Measurements from ENCODE around the gene OIP5.
"Not testable (repeated sequence)": the region's sequence is repeated elsewhere in the genome, so short reads cannot be mapped to it uniquely, and the experiment has no call there.

OIP5 gene

GRCh38 chr15:41332194-41333025, at the start of gene OIP5, which contains the start of gene NUSAP1:
Gene OIP5, minus strand, starts transcription at chr15:41332591. Its CDS starts 30 bp downstream, at chr15:41332561.
Gene NUSAP1, plus strand, starts transcription at chr15:41332881. Its CDS starts 77 bp downstream, at chr15:41332958.
- peak; percentile 100 for DNase-seq

- no peak for DNase-seq
These were observed 45.6 kb upstream of the OIP5 start for GRCh38 chr15:41377978-41378377.

GRCh38 chr15:41367418-41367817, 35.0 kb upstream of the OIP5 start:
- no peak for DNase-seq

DNA sequence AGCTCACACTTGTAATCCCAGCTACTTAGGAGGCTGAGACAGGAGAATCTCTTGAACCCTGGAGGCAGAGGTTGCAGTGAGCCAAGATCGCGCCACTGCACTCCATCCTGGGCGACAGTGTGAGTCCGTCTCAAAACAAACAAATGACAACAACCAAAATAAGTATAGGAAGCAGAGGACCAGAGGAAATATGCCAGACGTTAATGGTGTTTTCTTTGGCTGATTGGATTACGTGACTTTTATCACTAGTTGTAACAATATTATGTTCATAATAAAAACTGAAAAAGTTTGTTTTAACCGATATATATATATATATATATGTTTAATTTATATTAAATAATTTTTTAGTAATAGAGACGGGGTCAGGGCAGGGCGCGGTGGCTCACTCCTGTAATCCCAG, 22.0 kb upstream of the OIP5 start:
- no peak for DNase-seq

- DNase-seq = no peak
These were observed 17.8 kb upstream of the OIP5 start for GRCh38 chr15:41350057-41350717.

DNA sequence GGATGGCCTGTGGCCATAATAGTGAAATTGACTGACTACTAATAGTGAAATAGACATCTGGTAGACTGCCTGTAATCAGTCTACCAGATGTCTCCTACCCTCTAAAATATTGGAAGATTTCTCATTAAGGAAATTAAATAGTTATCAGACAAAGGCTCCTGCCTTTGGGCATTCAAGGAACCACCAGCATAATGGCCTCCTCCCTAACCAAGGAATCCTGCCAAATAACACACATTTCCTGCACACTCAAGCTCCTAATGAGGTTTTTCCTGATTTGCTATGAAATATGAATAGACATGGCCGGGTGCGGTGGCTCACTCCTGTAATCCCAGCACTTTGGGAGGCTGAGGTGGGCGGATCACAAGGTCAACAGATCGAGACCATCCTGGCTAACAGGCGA, 14.8 kb upstream of the OIP5 start:
- DNase-seq = no peak

GRCh38 chr15:41341519-41341918, 9.1 kb upstream of the OIP5 start:
- DNase-seq = no peak

DNA sequence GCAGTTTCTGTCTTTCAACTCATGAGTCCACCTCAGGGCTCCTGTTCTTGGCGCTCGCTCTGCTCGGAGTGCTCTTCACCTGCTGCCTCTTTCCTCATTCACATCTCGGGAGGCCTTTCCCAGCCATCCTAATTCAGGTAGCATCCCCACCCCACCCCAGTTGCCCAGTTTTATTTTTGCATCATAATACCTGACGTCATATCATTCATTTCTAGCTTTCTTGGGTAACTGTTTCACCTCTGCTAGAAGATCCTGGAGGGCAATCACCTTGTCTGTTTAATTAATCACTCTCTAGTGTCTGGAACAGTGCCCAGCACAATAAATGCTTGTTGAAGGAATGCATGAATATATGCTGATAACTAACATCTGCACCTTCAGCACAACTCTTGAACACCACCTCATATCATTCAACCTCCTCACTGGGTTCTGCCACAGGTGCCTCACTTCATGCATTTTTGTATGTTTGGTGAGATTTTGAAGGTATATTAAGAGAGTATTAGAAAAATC, 7.9 kb upstream of the OIP5 start:
- DNase-seq = no peak

DNA sequence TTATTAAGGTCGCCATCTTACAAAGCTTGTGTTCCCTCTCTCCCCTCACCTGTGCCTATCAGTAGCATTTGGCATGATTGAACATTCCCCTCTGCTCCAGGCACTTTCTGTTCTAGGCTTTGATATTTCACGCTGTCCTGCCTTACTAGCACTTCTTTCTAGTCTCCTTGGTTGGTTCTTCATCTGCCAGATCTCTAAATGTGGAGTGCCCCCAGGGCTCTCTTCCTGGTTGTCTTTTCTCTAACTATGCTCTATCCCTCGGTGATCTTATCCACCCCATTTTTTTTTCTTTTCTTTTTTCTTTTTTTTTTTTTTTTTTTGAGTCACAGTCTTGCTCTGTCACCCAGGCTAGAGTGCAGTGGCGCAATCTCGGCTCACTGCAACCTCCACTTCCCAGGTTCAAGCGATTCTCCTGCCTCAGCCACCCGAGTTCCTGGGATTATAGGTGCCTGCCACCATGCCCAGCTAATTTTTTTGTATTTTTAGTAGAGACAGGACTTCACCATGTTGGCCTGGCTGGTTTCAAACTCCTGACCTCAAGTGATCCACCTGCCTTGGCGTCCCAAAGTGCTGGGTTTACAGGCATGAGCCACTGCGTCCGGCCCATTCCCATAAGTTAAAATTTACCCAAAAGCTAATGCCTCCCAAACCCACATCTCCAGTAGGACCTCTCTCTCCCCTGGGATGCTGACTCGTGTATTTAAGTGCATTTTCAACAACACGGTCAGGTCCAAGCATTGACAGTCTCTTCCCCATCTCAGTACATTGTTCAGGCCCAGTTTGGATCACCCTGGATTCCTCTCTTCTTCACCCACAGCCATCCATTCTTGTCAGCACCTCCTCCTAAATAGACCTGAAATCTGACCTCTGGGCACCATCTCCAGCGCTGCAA, 5.5 kb upstream of the OIP5 start:
- DNase-seq = no peak

GRCh38 chr15:41337047-41337446, 4.7 kb upstream of the OIP5 start:
- DNase-seq = no peak

- no peak for DNase-seq
These were observed 4.2 kb upstream of the OIP5 start for GRCh38 chr15:41336549-41336948.

DNA sequence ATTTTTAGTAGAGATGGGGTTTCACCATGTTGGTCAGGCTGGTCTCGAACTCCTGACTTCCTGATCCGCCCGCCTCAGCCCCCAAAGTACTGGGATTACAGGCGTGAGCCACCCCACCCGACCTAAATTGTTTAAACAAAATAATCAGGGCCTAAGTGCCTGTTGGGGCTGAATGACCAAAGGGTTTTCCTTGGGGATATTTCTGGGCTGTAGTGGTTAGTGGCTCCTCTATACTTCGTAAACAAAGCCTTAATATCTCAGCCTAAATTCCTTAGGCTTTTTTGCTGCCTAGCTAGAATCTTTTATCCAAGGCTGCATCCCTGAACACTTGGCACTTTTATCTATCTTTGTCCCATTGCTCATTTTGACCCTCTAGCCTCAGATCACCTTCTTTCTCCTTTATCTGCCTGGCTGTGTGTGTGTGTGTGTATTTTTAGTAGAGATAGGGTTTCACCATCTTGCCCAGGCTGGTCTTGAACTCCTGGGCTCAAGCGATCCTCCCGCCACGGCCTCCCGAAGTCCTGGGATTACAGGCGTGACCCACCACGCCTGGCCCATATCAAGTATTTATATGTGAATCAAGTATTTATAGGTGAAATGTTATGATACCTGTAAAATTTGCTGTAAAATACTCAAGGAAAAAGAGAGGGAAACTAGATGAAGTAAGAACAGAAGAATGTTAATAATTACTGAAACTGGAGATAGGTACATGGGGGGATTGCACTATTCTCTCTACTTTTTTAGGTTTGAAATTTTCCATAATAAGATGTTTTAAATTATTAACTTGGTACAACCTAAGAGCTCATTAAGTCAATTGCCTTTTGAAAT, 2.1 kb upstream of the OIP5 start:
- DNase-seq = no peak

DNA sequence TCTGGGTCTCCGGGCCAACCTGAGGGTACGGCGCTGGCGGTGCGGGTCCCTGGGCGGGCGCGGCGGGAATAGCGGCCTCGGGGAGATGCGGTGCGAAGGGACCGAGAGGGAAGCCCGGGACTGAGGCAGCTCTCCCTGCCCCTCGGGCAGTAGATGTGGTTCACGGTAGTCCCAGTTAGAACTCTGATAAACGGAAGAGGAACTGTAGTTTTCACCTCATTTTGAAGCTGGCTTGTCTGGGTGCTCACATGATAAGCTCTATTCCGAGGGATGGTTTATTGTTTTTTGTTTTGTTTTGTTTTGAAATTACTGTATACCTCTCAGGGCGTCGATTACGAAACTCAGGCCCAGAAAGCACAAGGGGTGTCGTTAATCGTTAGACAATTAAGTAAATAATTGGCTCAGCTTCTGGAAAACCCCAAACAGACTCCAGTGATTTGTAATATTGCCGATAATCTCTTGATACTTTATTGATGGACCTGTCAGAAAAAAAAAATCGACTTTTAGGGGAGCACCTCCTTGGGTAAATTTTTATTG, 703 bp upstream of the OIP5 start:
- DNase-seq = no peak

DNA sequence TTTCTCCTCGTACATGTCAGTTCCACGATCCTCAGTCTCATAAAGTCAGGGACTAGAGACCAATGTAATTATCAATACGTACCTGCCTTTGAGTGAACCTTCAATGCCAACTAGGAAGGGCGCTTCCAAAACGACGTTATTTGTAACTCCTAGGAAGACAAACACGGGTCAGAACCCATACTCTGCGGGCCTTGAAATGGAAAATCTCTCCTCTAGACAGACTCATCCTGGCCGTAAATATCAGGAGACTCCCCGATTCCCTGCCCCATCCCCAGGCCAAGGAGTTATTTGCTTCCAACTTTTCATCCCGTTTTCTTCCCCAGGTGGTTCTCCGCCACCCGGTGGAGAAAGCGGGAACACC, 578 bp downstream of the OIP5 start:
- DNase-seq = no peak

DNA sequence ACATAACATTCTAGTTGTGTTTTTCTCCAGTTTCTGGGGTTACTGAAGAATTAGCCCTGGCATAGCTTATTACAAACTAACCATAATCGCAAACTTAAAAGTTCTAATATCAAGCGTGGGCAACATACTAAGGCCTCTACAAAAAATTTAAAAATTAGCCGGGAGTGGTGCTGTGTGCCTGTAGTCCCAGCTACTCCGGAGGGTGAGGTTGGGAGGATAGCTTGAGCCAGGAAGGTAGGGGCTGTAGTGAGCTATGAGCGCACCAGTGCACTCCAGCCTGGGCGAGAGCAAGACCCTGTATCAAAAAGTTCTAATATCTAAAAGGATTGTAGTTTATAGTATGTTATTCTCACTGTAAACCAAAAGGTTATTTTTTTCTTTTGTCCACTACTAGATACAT, 1.1 kb downstream of the OIP5 start:
- no peak for DNase-seq

DNA sequence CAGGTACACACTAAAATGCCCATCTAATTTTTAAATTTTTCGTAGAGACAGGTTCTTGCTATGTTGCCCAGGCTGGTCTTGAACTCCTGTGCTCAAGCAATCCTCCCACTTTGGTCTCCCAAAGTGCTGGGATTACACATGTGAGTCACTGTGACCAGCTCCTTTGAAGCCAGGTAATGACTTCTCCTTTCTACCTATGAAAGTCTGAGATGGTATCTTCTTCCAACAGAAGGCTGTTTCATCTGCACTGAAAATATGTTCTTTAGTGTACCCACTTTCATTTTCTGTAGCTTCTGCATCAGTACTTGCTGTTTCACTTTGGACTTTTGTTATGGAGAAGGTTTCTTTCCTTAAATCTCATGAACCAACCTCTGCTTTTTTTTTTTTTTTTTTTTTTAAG, 8.8 kb downstream of the OIP5 start:
- no peak for DNase-seq

DNA sequence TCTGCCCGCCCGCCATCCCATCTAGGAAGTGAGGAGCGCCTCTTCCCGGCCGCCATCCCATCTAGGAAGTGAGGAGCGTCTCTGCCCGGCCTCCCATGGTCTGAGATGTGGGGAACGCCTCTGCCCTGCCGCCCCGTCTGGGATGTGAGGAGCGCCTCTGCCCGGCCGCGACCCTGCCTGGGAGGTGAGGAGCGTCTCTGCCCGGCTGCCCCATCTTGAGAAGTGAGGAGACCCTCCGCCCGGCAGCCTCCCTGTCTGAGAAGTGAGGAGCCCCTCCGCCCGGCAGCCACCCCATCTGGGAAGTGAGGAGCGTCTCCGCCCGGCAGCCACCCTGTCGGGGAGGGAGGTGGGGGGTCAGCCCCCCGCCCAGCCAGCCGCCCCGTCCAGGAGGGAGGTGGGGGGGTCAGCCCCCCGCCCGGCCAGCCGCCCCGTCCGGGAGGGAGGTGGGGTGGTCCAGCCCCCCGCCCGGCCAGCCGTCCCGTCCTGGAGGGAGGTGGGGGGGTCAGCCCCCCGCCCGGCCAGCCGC, 11.5 kb downstream of the OIP5 start:
- DNase-seq = not testable (repeated sequence)

DNA sequence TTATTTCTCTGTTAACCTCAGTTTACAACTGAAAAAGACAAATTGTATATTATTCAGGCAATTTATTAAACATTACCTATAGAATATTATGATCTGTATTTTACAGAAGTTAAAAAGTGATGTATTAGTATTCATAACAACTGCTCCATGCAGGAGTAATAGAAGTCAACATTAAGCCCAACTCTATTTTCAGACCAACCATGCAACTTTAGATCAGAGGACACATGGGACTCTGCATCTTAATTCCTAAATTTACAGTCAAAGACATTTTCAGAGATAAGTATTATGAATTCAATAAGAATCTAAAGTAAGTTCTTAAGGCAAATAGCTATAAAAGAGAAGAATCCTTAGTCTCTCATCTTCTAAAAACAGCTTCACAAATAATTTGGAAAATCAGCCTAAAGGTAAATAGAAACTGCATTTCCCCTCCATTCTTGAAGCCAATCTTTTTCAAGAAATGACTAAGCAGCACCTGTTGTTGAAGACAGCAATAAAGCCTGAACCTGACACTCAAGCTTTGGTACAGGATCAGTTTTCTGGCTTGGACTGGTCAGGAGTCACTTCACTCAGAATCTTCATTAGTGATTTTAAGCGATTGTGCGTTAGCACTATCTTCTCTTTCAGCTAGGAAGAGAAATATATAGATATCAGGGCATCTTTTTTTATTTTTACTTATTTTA, 23.0 kb downstream of the OIP5 start:
- no peak for DNase-seq

GRCh38 chr15:41307679-41308078, 24.7 kb downstream of the OIP5 start:
- no peak for DNase-seq

- DNase-seq = no peak
These were observed 28.1 kb downstream of the OIP5 start for GRCh38 chr15:41304149-41304770.

- DNase-seq = no peak
These were observed 30.8 kb downstream of the OIP5 start for GRCh38 chr15:41301587-41301986.

Measured in NK-92 treated with Interleukin-12 subunit alpha and Interleukin-12 subunit beta, amount 100 ng/mL, for 24 hours (cell line).